Osteoblast (primary cell): ENCODE measurements around the gene EPN3. TPM values are rescaled to one million over a fixed set of nuclear protein-coding genes. Genes with fewer than 3 reads are reported as not detected.

Experiments
- DNase-seq: peaks from one replicate; pipeline ENCODE4 v3.0.0; 2011; ENCODE audit warnings: low spot score, mixed read lengths; ENCODE audit not compliant: insufficient read length; ENCODE audit errors: missing footprints
- H2AFZ ChIP-seq: 2 replicates; pipeline ENCODE4 v1.6.0; 2011; ENCODE audit warnings: mild to moderate bottlenecking, low read length
- H3K27ac ChIP-seq: 2 replicates; pipeline ENCODE4 v1.5.1; 2011; ENCODE audit warnings: mild to moderate bottlenecking, low read depth, low read length, moderate library complexity
- H3K27me3 ChIP-seq: 2 replicates; pipeline ENCODE4 v1.6.0; 2012; ENCODE audit warnings: mild to moderate bottlenecking, control low read depth, inconsistent platforms, low read length, moderate library complexity; ENCODE audit not compliant: insufficient read depth
- H3K36me3 ChIP-seq: 2 replicates; pipeline ENCODE4 v1.5.1; 2011; ENCODE audit warnings: mild to moderate bottlenecking, low read length, control low read depth, moderate library complexity; ENCODE audit not compliant: insufficient read depth
- H3K4me1 ChIP-seq: 2 replicates; pipeline ENCODE4 v1.5.1; 2011; ENCODE audit warnings: mild to moderate bottlenecking, low read length, control low read depth, moderate library complexity; ENCODE audit not compliant: insufficient read depth
- H3K4me2 ChIP-seq: 2 replicates; pipeline ENCODE4 v1.6.0; 2011; ENCODE audit warnings: mild to moderate bottlenecking, low read length; ENCODE audit not compliant: insufficient read depth
- H3K4me3 ChIP-seq: fragments of 200-600 bp; sonication (generic); 3 replicates; pipeline ENCODE4 v1.5.1; 2012; ENCODE audit warnings: mild to moderate bottlenecking, low read length, inconsistent platforms; ENCODE audit not compliant: insufficient read depth
- H3K79me2 ChIP-seq: 2 replicates; pipeline ENCODE4 v1.6.0; 2012; ENCODE audit warnings: mild to moderate bottlenecking, low read length, control low read depth, inconsistent platforms; ENCODE audit not compliant: insufficient read depth
- H3K9me3 ChIP-seq: 2 replicates; pipeline ENCODE4 v1.5.1; 2011; ENCODE audit warnings: low read depth, low read length, control low read depth
- H4K20me1 ChIP-seq: 2 replicates; pipeline ENCODE4 v1.6.0; 2012; ENCODE audit warnings: mild to moderate bottlenecking, low read length, control low read depth; ENCODE audit not compliant: insufficient read depth
- CTCF ChIP-seq: IDR thresholded peaks from 2 replicates; pipeline ENCODE4 v1.5.1; 2011; ENCODE audit warnings: mild to moderate bottlenecking, low read depth, low read length, moderate library complexity; ENCODE audit errors: extremely low read depth
- total RNA-seq: library from RNA; depleted of rRNA; stranded (reverse); fragments of >200 nt; gene quantifications from 2 replicates; pipeline ENCODE4 v1.2.3, GENCODE V29; 2012

EPN3 gene
- total RNA-seq, 1 donor, result not detected

- no peaks in the 10 kb centered on the region for H4K20me1 ChIP-seq
- no peak for TF ChIP-seq CTCF
- H3K4me3 ChIP-seq, result no peak overlapping the region
- H3K79me2 ChIP-seq, result no peaks in the 10 kb centered on the region
- no peaks in the 10 kb centered on the region for H3K36me3 ChIP-seq
- no peak overlapping the region for H3K4me2 ChIP-seq
- no peak overlapping the region for H2AFZ ChIP-seq
- no peaks in the 10 kb centered on the region for H3K9me3 ChIP-seq
- H3K27me3 ChIP-seq, result peaks cover 33% of the 10 kb centered on the region
- no peak overlapping the region for H3K27ac ChIP-seq
- peaks cover 9% of the 10 kb centered on the region for H3K4me1 ChIP-seq
- peak; percentile 53 for DNase-seq
These were observed 2.9 kb downstream of the EPN3 start for GRCh38 chr17:50535407-50535806.

DNA sequence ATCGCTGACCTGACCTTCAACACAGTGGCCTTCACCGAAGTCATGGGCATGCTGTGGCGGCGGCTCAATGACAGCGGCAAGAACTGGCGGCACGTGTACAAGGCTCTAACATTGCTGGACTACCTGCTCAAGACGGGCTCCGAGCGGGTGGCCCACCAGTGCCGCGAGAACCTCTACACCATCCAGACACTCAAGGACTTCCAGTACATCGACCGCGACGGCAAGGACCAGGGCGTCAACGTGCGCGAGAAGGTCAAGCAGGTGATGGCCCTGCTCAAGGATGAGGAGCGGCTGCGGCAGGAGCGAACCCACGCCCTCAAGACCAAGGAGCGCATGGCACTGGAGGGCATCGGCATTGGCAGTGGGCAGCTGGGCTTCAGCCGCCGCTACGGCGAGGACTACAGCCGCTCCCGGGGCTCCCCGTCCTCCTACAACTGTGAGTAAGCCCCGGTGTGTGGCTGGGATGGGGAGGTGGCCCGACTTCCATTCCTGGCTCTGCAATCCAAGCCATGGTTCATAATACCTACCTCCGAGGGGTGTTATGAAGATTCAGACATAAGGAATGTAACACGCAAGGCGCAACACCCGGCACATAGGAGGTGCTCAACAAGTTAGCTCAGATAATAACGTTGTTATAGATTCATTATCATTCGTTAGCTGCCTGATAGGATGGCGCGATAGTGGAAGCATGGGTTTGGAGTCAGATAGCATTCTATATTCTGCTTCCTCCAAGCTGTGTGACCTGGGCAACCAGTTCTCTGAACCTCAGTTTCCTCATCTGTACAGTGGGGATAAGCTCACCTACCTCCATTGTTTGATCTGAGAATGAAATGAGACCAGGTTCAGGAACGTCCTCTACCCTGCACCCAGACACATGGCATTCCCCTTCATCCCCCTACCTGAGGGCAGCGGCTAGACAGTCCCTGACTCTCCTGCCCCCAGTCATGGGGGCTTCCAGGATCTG, 4.4 kb downstream of the EPN3 start:
- Histone ChIP-seq H2AFZ (no peak overlapping the region), H3K79me2 (no peaks in the 10 kb centered on the region), H3K27me3 (peaks cover 24% of the 10 kb centered on the region), H3K36me3 (no peaks in the 10 kb centered on the region), H3K4me1 (peaks cover 16% of the 10 kb centered on the region), H3K27ac (no peak overlapping the region), H3K9me3 (no peaks in the 10 kb centered on the region), H3K4me2 (no peak overlapping the region), H3K4me3 (no peak overlapping the region), H4K20me1 (no peaks in the 10 kb centered on the region)
- TF ChIP-seq CTCF, result no peak
- peak; percentile 78 for DNase-seq

GRCh38 chr17:50537721-50538548, 5.4 kb downstream of the EPN3 start:
- no peaks in the 10 kb centered on the region for H3K9me3 ChIP-seq
- H3K36me3 ChIP-seq, result no peaks in the 10 kb centered on the region
- no peak overlapping the region for H3K4me3 ChIP-seq
- peaks cover 22% of the 10 kb centered on the region for H3K4me1 ChIP-seq
- peaks cover 14% of the 10 kb centered on the region for H3K27me3 ChIP-seq
- TF ChIP-seq CTCF, result no peak
- no peaks in the 10 kb centered on the region for H3K79me2 ChIP-seq
- no peaks in the 10 kb centered on the region for H4K20me1 ChIP-seq
- peak; percentile 66 for DNase-seq
- H3K4me2 ChIP-seq, result no peak overlapping the region
- H3K27ac ChIP-seq, result no peak overlapping the region
- no peak overlapping the region for H2AFZ ChIP-seq
